ENCODE data around the gene LRRC8B. TPM values are rescaled to one million over a fixed set of nuclear protein-coding genes. Genes with fewer than 3 reads are reported as not detected.

The LRRC8B gene
- total and polyA plus RNA-seq, 9 of the 15 experiments (the other 6 are each of a cell fraction or from before 2014, with no cell fraction given), result 4.3 to 43.7 (median 14.4) TPM

GRCh38 chr1:89609781-89610456 lies 85.3 kb downstream of the LRRC8B start:
- Histone ChIP-seq H3K4me2 (ENCODE audit: insufficient read depth, low read length) (no peak overlapping the region), H2AFZ (ENCODE audit: low read depth, low read length) (no peak overlapping the region), H3K4me1 (replicated peaks in 1 of 2; ENCODE audit: control insufficient read depth in 2 of 2, insufficient read depth in 2 of 2, low read length in 2 of 2) (peaks cover 12 to 14% of the 10 kb centered on the region in 2 experiments), H4K20me1 (replicated peaks; ENCODE audit: control insufficient read depth, insufficient read depth, low read length) (no peaks in the 10 kb centered on the region), H3K9me1 (ENCODE audit: control insufficient read depth, insufficient read depth, low read length) (no peaks in the 10 kb centered on the region), H3K27me3 (ENCODE audit: control insufficient read depth in 2 of 2, insufficient read depth in 2 of 2, low read length in 2 of 2) (no peaks in the 10 kb centered on the region), H3K79me2 (ENCODE audit: control insufficient read depth, insufficient read depth, low read length) (no peaks in the 10 kb centered on the region), H3K9ac (ENCODE audit: insufficient read depth in 1 of 2, low read depth in 2 of 2, low read length in 2 of 2) (no peak overlapping the region; a peak in 1 of 4 replicates), H3K9me3 (replicated peaks; ENCODE audit: control insufficient read depth, insufficient read depth, low read depth, low read length) (no peaks in the 10 kb centered on the region), H3K36me3 (ENCODE audit: control insufficient read depth, insufficient read depth, low read length) (no peaks in the 10 kb centered on the region), H3K27ac (ENCODE audit: extremely low read depth, low read depth, low read length) (no peak overlapping the region), H3K4me3 (no peak overlapping the region)
- intact Hi-C loops (cut with micrococcal nuclease) (no loop called here), in situ Hi-C loops (cut with MboI) (loop anchor here (10.0 kb wide), 1 partner anchor 635 kb away; no protein-coding TSS in a partner anchor)
- ATAC-seq (peak; percentile 36), FAIRE-seq (no peak), DNase-seq (ENCODE audit: extremely low read depth in 1 of 4, low spot score in 3 of 4) (no peak)
- ChIA-PET CTCF (ENCODE audit: low intra/inter-chr PET ratio) (no interaction called here), POLR2A (interaction anchor here (0.6 kb wide), 2 partner anchors 69 to 195 kb away, joined by 3 to 6 read pairs; no protein-coding TSS in a partner anchor)
- BruUV-seq (replicated peaks), result no TSS peak
- WGBS (ENCODE audit: insufficient coverage, low coverage, missing lambda C conversion rate), result 63% methylated on average over 14 of the region's 14 CpGs
- TF ChIP-seq MAFG (tag; conservative IDR thresholded peaks at IDR 0.05) (no peak), ELF4 (CRISPR knock-in tag; IDR thresholded peaks at IDR 0.05) (no peak), CSDE1 (IDR thresholded peaks at IDR 0.05) (no peak), RREB1 (CRISPR knock-in tag; IDR thresholded peaks at IDR 0.05) (no peak), CREB5 (CRISPR knock-in tag; IDR thresholded peaks at IDR 0.05) (no peak), ZNF347 (CRISPR knock-in tag; IDR thresholded peaks at IDR 0.05; ENCODE audit: low read depth) (no peak), ARID1B (IDR thresholded peaks at IDR 0.05) (no peak), KLF1 (tag; IDR thresholded peaks at IDR 0.05) (no peak), ZNF583 (CRISPR knock-in tag; IDR thresholded peaks at IDR 0.05) (no peak), MEF2A (IDR thresholded peaks at IDR 0.05; ENCODE audit: control insufficient read depth, low read depth, low read length) (no peak), ZNF77 (CRISPR knock-in tag; IDR thresholded peaks at IDR 0.05) (no peak), IRF2 (CRISPR knock-in tag; IDR thresholded peaks at IDR 0.05) (no peak)
- TF ChIP-seq, protein P1, sequence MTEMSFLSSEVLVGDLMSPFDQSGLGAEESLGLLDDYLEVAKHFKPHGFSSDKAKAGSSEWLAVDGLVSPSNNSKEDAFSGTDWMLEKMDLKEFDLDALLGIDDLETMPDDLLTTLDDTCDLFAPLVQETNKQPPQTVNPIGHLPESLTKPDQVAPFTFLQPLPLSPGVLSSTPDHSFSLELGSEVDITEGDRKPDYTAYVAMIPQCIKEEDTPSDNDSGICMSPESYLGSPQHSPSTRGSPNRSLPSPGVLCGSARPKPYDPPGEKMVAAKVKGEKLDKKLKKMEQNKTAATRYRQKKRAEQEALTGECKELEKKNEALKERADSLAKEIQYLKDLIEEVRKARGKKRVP (CRISPR knock-in tag; IDR thresholded peaks at IDR 0.05), result no peak
- TF ChIP-seq, protein P2, sequence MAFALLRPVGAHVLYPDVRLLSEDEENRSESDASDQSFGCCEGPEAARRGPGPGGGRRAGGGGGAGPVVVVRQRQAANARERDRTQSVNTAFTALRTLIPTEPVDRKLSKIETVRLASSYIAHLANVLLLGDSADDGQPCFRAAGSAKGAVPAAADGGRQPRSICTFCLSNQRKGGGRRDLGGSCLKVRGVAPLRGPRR (CRISPR knock-in tag; IDR thresholded peaks at IDR 0.05), result no peak
